Astrocyte of the spinal cord (primary cell): Measurements from ENCODE around the gene FUOM.

Source experiments
- DNase-seq: peaks from one replicate; pipeline ENCODE4 v3.0.0; 2011; ENCODE audit warnings: low read depth, low spot score
- H3K4me3 ChIP-seq: 2 replicates; pipeline ENCODE4 v1.5.1; 2011; ENCODE audit warnings: low read depth, mild to moderate bottlenecking, low read length, moderate library complexity
- in situ Hi-C: cut with HindIII; loops from 2 replicates; pipeline ENCODE4 v1.10.0; 2017; ENCODE audit warnings: low sequenced_read_pairs
- TF ChIP-seq, protein P1 (sequence below): IDR thresholded peaks from 2 replicates; pipeline ENCODE4 v1.5.1; 2012; ENCODE audit warnings: low read depth, mild to moderate bottlenecking, low read length, inconsistent platforms

The FUOM gene

DNA sequence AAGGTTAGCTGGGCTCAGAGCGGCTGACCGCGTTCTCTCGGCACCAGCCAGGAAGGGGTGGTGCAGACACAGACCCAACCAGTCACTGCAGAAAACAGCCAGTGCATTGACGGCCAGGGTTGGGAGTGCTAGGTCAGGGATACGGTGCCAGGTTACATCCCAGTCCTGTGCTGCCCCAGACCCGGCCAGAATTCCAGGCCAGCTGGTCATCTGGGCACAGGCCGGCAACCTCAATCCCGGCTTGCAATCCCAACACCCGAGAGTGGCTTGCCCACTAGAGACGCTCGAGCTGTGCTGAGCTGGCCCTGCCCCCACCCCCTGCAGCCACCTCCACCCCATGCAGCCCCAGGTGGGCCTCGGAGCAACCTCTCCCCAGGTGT, 6.9 kb downstream of the FUOM start:
- TF ChIP-seq, protein P1, sequence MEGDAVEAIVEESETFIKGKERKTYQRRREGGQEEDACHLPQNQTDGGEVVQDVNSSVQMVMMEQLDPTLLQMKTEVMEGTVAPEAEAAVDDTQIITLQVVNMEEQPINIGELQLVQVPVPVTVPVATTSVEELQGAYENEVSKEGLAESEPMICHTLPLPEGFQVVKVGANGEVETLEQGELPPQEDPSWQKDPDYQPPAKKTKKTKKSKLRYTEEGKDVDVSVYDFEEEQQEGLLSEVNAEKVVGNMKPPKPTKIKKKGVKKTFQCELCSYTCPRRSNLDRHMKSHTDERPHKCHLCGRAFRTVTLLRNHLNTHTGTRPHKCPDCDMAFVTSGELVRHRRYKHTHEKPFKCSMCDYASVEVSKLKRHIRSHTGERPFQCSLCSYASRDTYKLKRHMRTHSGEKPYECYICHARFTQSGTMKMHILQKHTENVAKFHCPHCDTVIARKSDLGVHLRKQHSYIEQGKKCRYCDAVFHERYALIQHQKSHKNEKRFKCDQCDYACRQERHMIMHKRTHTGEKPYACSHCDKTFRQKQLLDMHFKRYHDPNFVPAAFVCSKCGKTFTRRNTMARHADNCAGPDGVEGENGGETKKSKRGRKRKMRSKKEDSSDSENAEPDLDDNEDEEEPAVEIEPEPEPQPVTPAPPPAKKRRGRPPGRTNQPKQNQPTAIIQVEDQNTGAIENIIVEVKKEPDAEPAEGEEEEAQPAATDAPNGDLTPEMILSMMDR: no peak
- no peak overlapping the region for H3K4me3 ChIP-seq
- DNase-seq: no peak
- in situ Hi-C loops: no loop called here

DNA sequence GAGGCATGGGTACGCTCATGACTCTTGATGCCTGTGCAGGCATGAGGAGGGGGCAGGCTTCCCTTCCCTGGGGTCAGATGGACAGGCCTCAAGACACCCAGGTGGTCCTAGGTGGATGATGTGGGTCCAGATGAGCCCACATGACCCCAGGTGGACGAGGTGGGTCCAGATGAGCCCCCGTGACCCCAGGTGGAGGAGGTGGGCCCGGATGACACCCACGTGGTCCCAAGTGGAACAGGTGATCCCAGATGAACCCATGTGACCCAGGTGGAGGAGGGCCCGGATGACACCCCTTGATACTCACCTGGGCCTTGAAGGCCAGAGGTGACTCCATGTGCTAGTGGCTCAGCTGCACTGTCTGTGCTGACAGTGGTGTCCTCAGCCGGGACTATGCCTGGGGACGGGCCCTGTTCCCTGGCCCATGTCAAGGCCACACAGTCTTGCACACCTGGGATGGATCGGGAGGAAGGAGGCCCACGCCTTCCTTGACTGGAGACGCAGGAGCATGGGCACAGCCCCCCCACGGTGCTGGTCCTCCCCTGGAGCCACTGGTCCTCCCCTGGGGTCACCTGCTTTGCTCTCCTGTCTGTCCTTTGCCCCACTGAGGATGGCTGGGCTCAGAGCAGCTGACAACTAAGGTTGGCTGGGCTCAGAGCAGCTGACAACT, 7.4 kb downstream of the FUOM start:
- TF ChIP-seq, protein P1: no peak
- no peak overlapping the region for H3K4me3 ChIP-seq
- no peak for DNase-seq
- in situ Hi-C loops: no loop called here

DNA sequence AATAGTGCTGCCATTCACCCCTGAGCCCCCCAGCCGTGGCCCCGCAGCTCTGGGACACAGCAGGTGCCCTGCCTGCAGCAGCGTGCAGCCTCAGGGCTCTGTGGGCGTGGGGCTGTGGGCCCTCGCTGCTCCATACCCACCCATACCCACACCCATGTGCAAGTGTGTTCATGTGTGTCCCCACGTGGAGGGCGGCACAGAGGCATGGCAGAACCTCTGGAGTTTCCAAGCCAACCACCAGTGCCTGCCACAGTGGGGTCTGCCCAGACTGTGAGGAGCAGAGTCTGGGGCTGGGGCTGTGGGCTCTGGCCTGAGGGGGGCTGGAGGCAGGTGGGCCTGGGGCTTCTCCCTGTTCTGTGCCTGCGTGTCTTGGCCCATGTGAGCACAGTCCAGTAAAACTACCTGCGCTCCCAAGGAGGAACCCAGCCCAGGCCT, 8.2 kb downstream of the FUOM start:
- in situ Hi-C loops: no loop called here
- TF ChIP-seq, protein P1: no peak
- H3K4me3 ChIP-seq: no peak overlapping the region
- no peak for DNase-seq

DNA sequence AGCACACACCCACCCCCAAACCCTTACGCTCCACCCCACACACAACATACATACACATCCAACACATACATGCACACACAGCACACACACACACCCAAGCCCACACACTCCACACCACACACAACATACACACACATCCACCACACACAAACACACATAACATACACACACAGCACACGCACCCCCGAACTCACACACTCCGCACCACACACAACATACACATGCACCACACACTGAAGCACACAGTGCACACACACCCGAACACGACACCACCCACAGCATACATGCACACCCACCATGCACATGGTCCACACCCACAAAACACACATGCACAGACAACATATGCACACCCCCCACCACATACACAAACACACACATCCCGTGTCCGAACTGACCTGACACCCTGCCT, 8.7 kb downstream of the FUOM start:
- TF ChIP-seq, protein P1: no peak
- no peak overlapping the region for H3K4me3 ChIP-seq
- in situ Hi-C loops: no loop called here
- DNase-seq: no peak

DNA sequence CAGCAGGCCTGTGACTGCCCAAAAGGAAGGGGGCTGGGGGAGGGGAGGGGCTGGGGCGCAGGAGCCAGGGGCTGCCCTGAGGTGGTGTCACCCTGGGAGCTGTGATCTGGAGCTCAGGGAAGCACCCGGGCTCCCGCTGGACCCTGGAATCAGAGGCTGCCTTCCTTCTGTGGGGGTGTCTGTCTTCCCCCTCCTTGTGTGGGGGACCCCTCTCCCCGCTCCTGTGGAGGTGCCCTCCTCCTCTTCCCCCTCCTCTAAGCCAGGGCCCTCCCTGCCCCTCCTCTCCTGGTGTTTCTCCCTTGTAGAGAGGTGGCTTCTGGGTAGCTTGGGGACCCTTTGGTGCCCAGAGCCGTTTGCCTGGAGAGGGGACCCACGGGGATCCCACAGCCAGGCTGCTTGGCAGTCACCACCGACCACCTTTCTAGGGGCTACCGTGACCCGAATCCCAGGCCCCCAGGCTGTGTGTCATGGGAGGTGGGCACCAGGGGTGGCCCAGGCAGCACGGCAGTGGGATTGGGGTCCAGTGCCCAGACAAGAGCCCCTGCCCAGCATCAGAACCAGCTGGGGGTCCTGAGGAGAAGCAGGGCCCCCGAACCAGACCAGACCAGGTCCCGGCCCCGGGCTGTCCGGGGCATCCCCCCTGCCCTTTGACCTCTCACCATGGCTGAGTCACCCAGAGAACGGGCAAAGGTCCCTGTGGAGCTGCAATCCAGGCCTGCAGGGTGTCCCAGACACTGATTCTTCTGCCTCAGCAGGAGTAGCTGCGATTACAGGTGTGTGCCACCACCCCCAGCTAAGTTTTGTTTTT, 9.9 kb downstream of the FUOM start:
- in situ Hi-C loops: no loop called here
- TF ChIP-seq, protein P1: no peak
- no peak for DNase-seq
- no peak overlapping the region for H3K4me3 ChIP-seq

DNA sequence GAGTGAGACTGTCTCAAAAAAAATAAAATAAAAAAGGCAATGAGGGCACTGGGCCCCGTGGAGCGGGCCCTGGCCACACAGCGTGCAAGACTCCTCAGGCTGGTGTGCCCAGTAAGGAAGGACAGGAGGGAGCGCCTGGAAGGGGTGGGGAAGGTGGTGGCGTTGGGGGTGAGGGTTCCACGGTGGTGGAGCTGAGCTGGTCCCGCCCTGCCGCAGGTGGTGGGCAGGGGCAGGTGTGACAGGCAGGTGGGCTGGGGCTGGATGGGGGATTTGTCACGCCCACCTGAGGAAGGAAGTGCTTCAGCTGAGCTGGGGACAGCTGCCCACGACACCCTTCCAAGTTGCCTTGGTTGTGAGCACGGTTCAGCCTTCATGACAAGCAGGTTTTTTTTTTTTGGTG, 11.4 kb downstream of the FUOM start:
- no peak for DNase-seq
- TF ChIP-seq, protein P1: no peak
- in situ Hi-C loops: no loop called here
- no peak overlapping the region for H3K4me3 ChIP-seq
